Skeletal muscle tissue (tissue), 4 donors: ENCODE results near the gene RPL26. TPM values are rescaled to one million over a fixed set of nuclear protein-coding genes. Genes with fewer than 3 reads are reported as not detected.

ENCODE experiments used
- H3K27ac ChIP-seq: one replicate; pipeline ENCODE4 v1.7.0; 2013; ENCODE audit warnings: mild to moderate bottlenecking, low read depth, low read length, inconsistent platforms
- H3K27me3 ChIP-seq, 3 donors: one replicate each; pipeline ENCODE4 v1.7.0; 2013; ENCODE audit warnings: low read length in 3 of 3; ENCODE audit not compliant: control insufficient read depth in 3 of 3, insufficient read depth in 3 of 3
- H3K36me3 ChIP-seq, 3 donors: one replicate each; pipeline ENCODE4 v1.7.0; 2013; ENCODE audit warnings: low read length in 3 of 3; ENCODE audit not compliant: control insufficient read depth in 3 of 3, insufficient read depth in 3 of 3
- H3K4me1 ChIP-seq, 3 donors: one replicate each; pipeline ENCODE4 v1.7.0; 2013; ENCODE audit warnings: low read length in 3 of 3, mild to moderate bottlenecking in 3 of 3; ENCODE audit not compliant: control insufficient read depth in 3 of 3, insufficient read depth in 3 of 3
- H3K4me3 ChIP-seq, 3 donors: one replicate each; pipeline ENCODE4 v1.7.0; 2013; ENCODE audit warnings: low read length in 3 of 3
- H3K9ac ChIP-seq, 3 donors: one replicate each; pipeline ENCODE4 v1.7.0; 2013; ENCODE audit warnings: low read length in 3 of 3, mild to moderate bottlenecking in 3 of 3, moderate library complexity in 2 of 3, low read depth in 1 of 3
- H3K9me3 ChIP-seq, 3 donors: one replicate each; pipeline ENCODE4 v1.7.0; 2013; ENCODE audit warnings: low read length in 3 of 3; ENCODE audit not compliant: control insufficient read depth in 3 of 3
- total RNA-seq: library from RNA; depleted of rRNA; stranded (reverse); fragments of >200 nt; gene quantifications from one replicate; pipeline ENCODE4 v1.2.3, GENCODE V29; 2014
- donor health status: Osteomylitis.

RPL26 gene
- total RNA-seq, 1 donor from 2014 or later: 4,040 TPM

DNA sequence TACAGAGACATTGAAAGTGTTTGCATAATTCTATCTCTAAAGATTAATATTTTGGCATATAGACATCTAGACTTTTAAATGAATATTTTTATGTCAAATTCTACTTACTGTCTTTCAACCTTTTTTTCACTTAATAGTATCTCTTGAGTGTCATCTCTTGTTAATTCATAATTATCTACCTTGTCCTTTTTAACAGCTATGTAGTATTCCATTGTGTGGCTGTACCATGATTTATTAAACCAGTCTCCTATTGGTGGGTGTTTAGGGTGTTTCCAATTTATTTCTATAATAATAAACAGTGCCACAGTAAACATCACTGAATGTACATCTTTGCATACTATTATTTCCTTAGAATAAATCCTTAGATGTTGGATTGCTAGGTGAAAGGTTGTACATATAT lies 30.9 kb upstream of the RPL26 start:
- Histone ChIP-seq H3K36me3 (no peaks in the 10 kb centered on the region), H3K4me3 (no peak overlapping the region), H3K27me3 (peaks cover 0 to 3% (median 0%) of the 10 kb centered on the region in 3 donors), H3K27ac (no peak overlapping the region), H3K4me1 (peaks cover 0 to 3% (median 2%) of the 10 kb centered on the region in 3 donors), H3K9ac (no peak overlapping the region), H3K9me3 (no peaks in the 10 kb centered on the region)

DNA sequence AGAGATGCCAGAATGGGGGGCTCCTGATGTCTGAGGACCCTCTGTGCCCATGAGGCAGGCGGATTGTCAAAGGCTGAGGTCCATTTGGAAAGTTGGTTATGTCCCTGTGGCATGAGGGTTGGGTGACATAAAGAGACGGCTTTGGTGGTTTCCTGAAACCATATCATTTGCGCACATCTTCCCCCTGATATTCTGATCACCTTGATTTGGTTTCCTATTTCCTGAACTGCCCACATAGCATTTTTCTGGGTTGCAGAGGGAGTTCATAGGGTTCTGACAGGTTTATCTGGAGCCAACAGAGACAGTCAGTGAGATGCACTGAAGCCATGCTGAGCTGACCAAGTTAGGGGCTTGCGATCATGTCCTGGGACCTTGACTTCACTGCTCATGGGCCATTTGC lies 30.3 kb upstream of the RPL26 start:
- Histone ChIP-seq H3K4me1 (peaks cover 0 to 3% (median 2%) of the 10 kb centered on the region in 3 donors), H3K4me3 (no peak overlapping the region)

GRCh38 chr17:8412089-8412488 lies 29.1 kb upstream of the RPL26 start:
- H3K36me3 ChIP-seq: no peaks in the 10 kb centered on the region

More for the DNA sequence above, 30.3 kb upstream of the RPL26 start:
- Histone ChIP-seq H3K27ac (no peak overlapping the region), H3K9ac (no peak overlapping the region), H3K9me3 (no peaks in the 10 kb centered on the region), H3K36me3 (no peaks in the 10 kb centered on the region), H3K27me3 (peaks cover 0 to 3% (median 2%) of the 10 kb centered on the region in 3 donors)

GRCh38 chr17:8410883-8411238 lies 27.9 kb upstream of the RPL26 start:
- no peaks in the 10 kb centered on the region for H3K9me3 ChIP-seq
- H3K27ac ChIP-seq: no peak overlapping the region
- H3K9ac ChIP-seq: no peak overlapping the region
- H3K36me3 ChIP-seq: no peaks in the 10 kb centered on the region
- H3K4me1 ChIP-seq: peaks cover 0 to 3% (median 2%) of the 10 kb centered on the region in 3 donors
- no peak overlapping the region for H3K4me3 ChIP-seq
- H3K27me3 ChIP-seq: peaks cover 0 to 4% (median 0%) of the 10 kb centered on the region in 3 donors

More at GRCh38 chr17:8412089-8412488, 29.1 kb upstream of the RPL26 start:
- Histone ChIP-seq H3K27me3 (peaks cover 0 to 3% (median 0%) of the 10 kb centered on the region in 3 donors), H3K9ac (no peak overlapping the region), H3K4me1 (peaks cover 0 to 3% (median 2%) of the 10 kb centered on the region in 3 donors), H3K4me3 (no peak overlapping the region), H3K9me3 (no peaks in the 10 kb centered on the region), H3K27ac (no peak overlapping the region)

DNA sequence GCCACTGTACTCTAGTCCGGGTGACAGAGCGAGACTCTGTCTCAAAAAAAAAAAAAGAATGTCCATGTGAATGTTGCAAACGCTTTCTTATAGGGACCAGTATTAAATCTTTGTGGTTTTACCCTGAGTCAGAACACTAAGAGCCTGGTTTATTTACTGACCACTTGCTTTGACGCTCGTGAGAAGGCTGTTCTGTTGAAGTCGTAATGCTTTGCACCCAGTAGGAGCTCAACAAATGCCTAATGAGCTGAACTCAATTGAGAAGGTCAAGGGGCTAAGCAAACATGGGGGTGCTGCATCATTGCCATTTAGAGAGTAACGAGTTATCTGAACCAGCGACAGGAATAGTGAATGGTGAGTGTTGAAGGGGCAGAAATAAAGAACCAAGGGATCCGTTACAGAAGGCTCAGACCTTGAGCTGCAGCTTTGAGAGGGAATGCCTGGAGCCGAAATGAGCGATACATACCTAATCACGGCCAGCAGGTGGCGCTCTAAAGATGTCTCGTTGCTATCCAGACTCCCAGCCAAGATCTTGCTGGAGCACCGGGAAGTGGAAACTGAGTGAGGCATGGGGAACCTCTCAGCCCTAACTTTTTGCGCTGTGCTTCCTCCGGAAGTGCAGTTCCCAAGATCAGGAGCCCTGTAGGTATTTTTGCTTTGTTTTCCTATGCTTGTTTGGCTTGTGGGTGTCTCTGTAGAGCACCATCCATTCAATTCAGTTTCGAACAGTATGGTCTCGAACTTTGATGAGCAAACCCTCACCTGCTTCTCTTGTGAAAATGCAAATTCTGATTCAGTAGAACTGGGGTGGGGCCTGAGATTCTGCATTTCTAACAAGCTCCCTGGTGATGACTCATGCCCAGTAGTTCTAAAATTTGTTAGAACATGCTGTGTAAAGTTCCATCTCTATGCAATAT lies 27.2 kb upstream of the RPL26 start:
- H3K36me3 ChIP-seq: no peaks in the 10 kb centered on the region
- peak overlapping the region in 1 of 3 donors; percentile 17 for H3K9ac ChIP-seq
- peaks cover 0 to 3% (median 2%) of the 10 kb centered on the region in 3 donors for H3K4me1 ChIP-seq
- peaks cover 3 to 9% (median 5%) of the 10 kb centered on the region in 3 donors for H3K27me3 ChIP-seq
- H3K27ac ChIP-seq: no peak overlapping the region
- H3K4me3 ChIP-seq: peak overlapping the region in 1 of 3 donors; percentile 44
- H3K9me3 ChIP-seq: no peaks in the 10 kb centered on the region

GRCh38 chr17:8408371-8408770 lies 25.4 kb upstream of the RPL26 start:
- H3K27ac ChIP-seq: no peak overlapping the region
- H3K36me3 ChIP-seq: no peaks in the 10 kb centered on the region
- H3K27me3 ChIP-seq: peaks cover 3 to 12% (median 8%) of the 10 kb centered on the region in 3 donors
- H3K4me3 ChIP-seq: no peak overlapping the region
- H3K4me1 ChIP-seq: peaks cover 0 to 3% (median 2%) of the 10 kb centered on the region in 3 donors
- H3K9me3 ChIP-seq: no peaks in the 10 kb centered on the region
- H3K9ac ChIP-seq: no peak overlapping the region

- Histone ChIP-seq H3K27me3 (peaks cover 3 to 12% (median 8%) of the 10 kb centered on the region in 3 donors), H3K4me3 (no peak overlapping the region), H3K27ac (no peak overlapping the region), H3K9ac (no peak overlapping the region), H3K36me3 (no peaks in the 10 kb centered on the region), H3K4me1 (peaks cover 0 to 3% (median 2%) of the 10 kb centered on the region in 3 donors), H3K9me3 (no peaks in the 10 kb centered on the region)
Observed at GRCh38 chr17:8406174-8406573, 23.2 kb upstream of the RPL26 start.

GRCh38 chr17:8405499-8406016 lies 22.6 kb upstream of the RPL26 start:
- Histone ChIP-seq H3K4me1 (peaks cover 0 to 3% (median 2%) of the 10 kb centered on the region in 3 donors), H3K27ac (no peak overlapping the region), H3K9me3 (no peaks in the 10 kb centered on the region), H3K4me3 (no peak overlapping the region), H3K9ac (no peak overlapping the region), H3K27me3 (peaks cover 6 to 13% (median 8%) of the 10 kb centered on the region in 3 donors), H3K36me3 (no peaks in the 10 kb centered on the region)

- Histone ChIP-seq H3K9me3 (no peaks in the 10 kb centered on the region), H3K9ac (no peak overlapping the region), H3K36me3 (no peaks in the 10 kb centered on the region), H3K4me3 (no peak overlapping the region), H3K27me3 (peaks cover 12 to 20% (median 13%) of the 10 kb centered on the region in 3 donors), H3K27ac (no peak overlapping the region), H3K4me1 (no peaks in the 10 kb centered on the region)
Observed at GRCh38 chr17:8402921-8403536, 20.0 kb upstream of the RPL26 start.
